CD14-positive monocyte (primary cell): Measurements from ENCODE around the gene KCNN3. TPM values are rescaled to one million over a fixed set of nuclear protein-coding genes. Genes with fewer than 3 reads are reported as not detected.
A peak's percentile ranks its signal among the peaks of the same experiment; 100 is the strongest.

Experiments
- DNase-seq, 3 donors: peaks; one replicate each; pipeline ENCODE4 v3.0.0-alpha.2; 2011 to 2022
- H2AFZ ChIP-seq: 2 replicates; pipeline ENCODE4 v1.6.0; 2012; ENCODE audit warnings: mild to moderate bottlenecking, low read depth, low read length, inconsistent platforms; ENCODE audit not compliant: insufficient read depth, poor library complexity, severe bottlenecking
- H3K27ac ChIP-seq, 2 donors: 1 replicate in 1 of 2; 2 replicates in 1 of 2; pipeline ENCODE4 v1.5.1; 2012 to 2013; ENCODE audit warnings: low read length in 2 of 2, control low read depth in 1 of 2, inconsistent platforms in 1 of 2, low read depth in 1 of 2, mild to moderate bottlenecking in 1 of 2
- H3K27me3 ChIP-seq, 2 donors: one replicate each; pipeline versions ENCODE4 v1.6.0 to v1.6.1; 2011 to 2013; ENCODE audit warnings: low read length in 2 of 2; ENCODE audit not compliant: control insufficient read depth in 2 of 2, insufficient read depth in 2 of 2
- H3K36me3 ChIP-seq, 2 donors: replicated peaks in 1 of 2; 1 replicate in 1 of 2; 2 replicates in 1 of 2; pipeline versions ENCODE4 v1.5.1 to v1.6.1; 2012 to 2013; ENCODE audit warnings: low read length in 2 of 2, control low read depth in 1 of 2, inconsistent platforms in 1 of 2, mild to moderate bottlenecking in 1 of 2; ENCODE audit not compliant: insufficient read depth in 2 of 2, control insufficient read depth in 1 of 2
- H3K4me1 ChIP-seq, 2 donors: 1 replicate in 1 of 2; 2 replicates in 1 of 2; pipeline versions ENCODE4 v1.5.1 to v1.6.1; 2012 to 2013; ENCODE audit warnings: low read length in 2 of 2, control low read depth in 1 of 2, inconsistent platforms in 1 of 2, mild to moderate bottlenecking in 1 of 2, moderate library complexity in 1 of 2; ENCODE audit not compliant: insufficient read depth in 2 of 2, control insufficient read depth in 1 of 2
- H3K4me2 ChIP-seq: replicated peaks from 2 replicates; pipeline ENCODE3; 2012; ENCODE audit warnings: low read length, moderate library complexity, mild to moderate bottlenecking; ENCODE audit not compliant: poor library complexity, severe bottlenecking; ENCODE audit errors: extremely low read depth
- H3K4me3 ChIP-seq, 3 experiments: fragments of 200-600 bp in 1 of 3; sonication (generic) in 1 of 3; replicated peaks in 1 of 3; 1 replicate in 2 of 3; 2 replicates in 1 of 3; pipeline ENCODE4 v1.5.1; 2011 to 2013; ENCODE audit warnings: low read length in 3 of 3, mild to moderate bottlenecking in 3 of 3, control low read depth in 2 of 3, low read depth in 2 of 3, inconsistent platforms in 1 of 3, moderate library complexity in 1 of 3
- H3K79me2 ChIP-seq: 2 replicates; pipeline ENCODE4 v1.6.0; 2012; ENCODE audit warnings: mild to moderate bottlenecking, control low read depth, inconsistent platforms, low read length, moderate library complexity; ENCODE audit not compliant: insufficient read depth
- H3K9ac ChIP-seq: 2 replicates; pipeline ENCODE4 v1.6.0; 2017; ENCODE audit warnings: low read length, mild to moderate bottlenecking; ENCODE audit not compliant: insufficient read depth, poor library complexity, severe bottlenecking
- H3K9me3 ChIP-seq, 2 donors: replicated peaks in 1 of 2; 1 replicate in 1 of 2; 2 replicates in 1 of 2; pipeline versions ENCODE4 v1.5.1 to v1.6.1; 2012 to 2013; ENCODE audit warnings: low read length in 2 of 2, control low read depth in 1 of 2; ENCODE audit not compliant: control insufficient read depth in 1 of 2, insufficient read depth in 1 of 2
- H4K20me1 ChIP-seq: 2 replicates; pipeline ENCODE4 v1.6.0; 2012; ENCODE audit warnings: mild to moderate bottlenecking, low read length, control low read depth, moderate library complexity; ENCODE audit not compliant: insufficient read depth
- H3K27ac Mint-ChIP-seq, 7 donors: one replicate each; pipeline ENCODE4 v1.8.0; 2020; ENCODE audit warnings: mild to moderate bottlenecking in 7 of 7, mixed read lengths in 7 of 7, moderate library complexity in 6 of 7, inconsistent platforms in 2 of 7
- H3K27me3 Mint-ChIP-seq, 3 donors: one replicate each; pipeline ENCODE4 v1.8.0; 2021 to 2022; ENCODE audit warnings: low read depth in 3 of 3, mild to moderate bottlenecking in 3 of 3, mixed read lengths in 3 of 3, moderate library complexity in 3 of 3, inconsistent platforms in 1 of 3
- H3K36me3 Mint-ChIP-seq, 2 donors: one replicate each; pipeline ENCODE4 v1.8.0; 2020; ENCODE audit warnings: mixed read lengths in 2 of 2, inconsistent platforms in 1 of 2, mild to moderate bottlenecking in 1 of 2
- H3K4me1 Mint-ChIP-seq: one replicate; pipeline ENCODE4 v1.8.0; 2020; ENCODE audit warnings: mild to moderate bottlenecking, mixed read lengths
- H3K4me3 Mint-ChIP-seq, 2 donors: one replicate each; pipeline ENCODE4 v1.8.0; 2020; ENCODE audit warnings: mild to moderate bottlenecking in 2 of 2, mixed read lengths in 2 of 2, moderate library complexity in 1 of 2
- H3K9me3 Mint-ChIP-seq, 7 donors: one replicate each; pipeline ENCODE4 v1.8.0; 2020 to 2022; ENCODE audit warnings: mixed read lengths in 7 of 7, mild to moderate bottlenecking in 6 of 7, moderate library complexity in 6 of 7, inconsistent platforms in 2 of 7
- CTCF ChIP-seq: fragments of 200-600 bp; IDR thresholded peaks from one replicate; pipeline ENCODE4 v1.8.0; 2022; ENCODE audit warnings: antibody characterized with exemption, mild to moderate bottlenecking
- WGBS: methylation state at CpG from one replicate; pipeline ENCODE4 v1.1.5; 2013; ENCODE audit warnings: missing lambda C conversion rate; ENCODE audit not compliant: insufficient coverage; 5-methylcytosine and 5-hydroxymethylcytosine counted together
- intact Hi-C, 2 donors: fragments of 100-400 bp; cut with micrococcal nuclease; formaldehyde crosslinking; loops; one replicate each; pipeline versions ENCODE4 v1.15.0 to v1.15.1; 2023
- polyA plus RNA-seq, 3 donors: library from polyadenylated mRNA; depleted of rRNA in 1 of 3; unstranded in 2 of 3; stranded (reverse) in 1 of 3; fragments of 300-500 nt in 2 of 3; fragments of >200 nt in 1 of 3; fragmentation: Illumina TruSeq in 2 of 3; gene quantifications; 1 replicate in 2 of 3; 2 replicates in 1 of 3; pipeline ENCODE4 v1.2.3, GENCODE V29; 2012 to 2021

Gene KCNN3
- polyA plus RNA-seq, 3 donors, result not detected

DNA sequence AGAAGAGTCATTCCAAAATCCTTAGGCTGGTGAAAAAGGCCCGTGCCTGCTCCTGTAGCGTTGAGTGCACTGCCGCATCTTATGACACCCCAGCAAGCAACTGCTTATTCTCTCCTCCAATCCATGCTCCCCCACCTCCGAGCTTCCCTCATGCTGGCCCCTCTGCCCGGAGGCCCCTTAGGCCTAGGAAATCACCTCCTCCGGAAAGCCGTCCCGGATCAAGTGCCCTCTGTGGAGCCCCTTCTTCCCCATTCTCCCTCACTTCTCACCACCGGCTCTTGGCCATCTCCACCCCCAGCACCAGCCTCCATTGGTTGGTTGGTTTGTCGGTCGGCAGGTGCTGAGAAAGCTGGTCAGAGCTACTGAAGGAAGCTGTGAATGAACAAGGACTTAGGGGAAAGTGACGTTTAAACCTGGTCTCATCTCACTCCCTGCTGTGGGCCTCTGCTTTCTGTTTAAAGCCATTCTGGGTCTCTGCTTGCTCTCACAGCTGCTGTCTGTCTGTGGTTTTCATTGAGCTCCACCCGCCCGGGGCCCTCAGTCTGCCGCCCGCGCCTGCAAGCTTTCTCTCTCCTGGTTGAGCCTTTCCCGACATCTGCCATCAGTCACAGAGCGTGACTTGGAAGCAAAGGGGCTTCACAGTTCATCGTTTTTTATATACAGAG lies 122.2 kb downstream of the KCNN3 start:
- Histone ChIP-seq H3K27ac (peak overlapping the region in 1 of 2 donors; percentile 69), H3K27me3 (no peaks in the 10 kb centered on the region), H3K79me2 (no peaks in the 10 kb centered on the region), H3K4me2 (peak overlapping the region; percentile 76), H3K36me3 (no peaks in the 10 kb centered on the region), H3K4me1 (peaks cover 40 to 54% of the 10 kb centered on the region in 2 donors), H4K20me1 (no peaks in the 10 kb centered on the region), H3K9ac (peak overlapping the region; percentile 44), H2AFZ (peak overlapping the region; percentile 86), H3K9me3 (no peaks in the 10 kb centered on the region), H3K4me3 (peak overlapping the region in 2 of 3 experiments; percentile 11 to 71)
- H3K27me3 Mint-ChIP-seq, result peaks cover 3 to 7% (median 7%) of the 10 kb centered on the region in 3 donors
- H3K36me3 Mint-ChIP-seq, result peaks cover 0 to 3% of the 10 kb centered on the region in 2 donors
- peaks cover 0 to 2% (median 0%) of the 10 kb centered on the region in 7 donors for H3K9me3 Mint-ChIP-seq
- WGBS, result 15% methylated on average over 8 of the region's 20 CpGs
- intact Hi-C loops, result no loop called here
- peak overlapping the region; percentile 43 to 85 (median 76) for H3K27ac Mint-ChIP-seq
- peak overlapping the region; percentile 74 to 90 for H3K4me3 Mint-ChIP-seq
- no peak for TF ChIP-seq CTCF
- peak; percentile 16 to 30 (median 19) for DNase-seq
- peaks cover 46% of the 10 kb centered on the region for H3K4me1 Mint-ChIP-seq

DNA sequence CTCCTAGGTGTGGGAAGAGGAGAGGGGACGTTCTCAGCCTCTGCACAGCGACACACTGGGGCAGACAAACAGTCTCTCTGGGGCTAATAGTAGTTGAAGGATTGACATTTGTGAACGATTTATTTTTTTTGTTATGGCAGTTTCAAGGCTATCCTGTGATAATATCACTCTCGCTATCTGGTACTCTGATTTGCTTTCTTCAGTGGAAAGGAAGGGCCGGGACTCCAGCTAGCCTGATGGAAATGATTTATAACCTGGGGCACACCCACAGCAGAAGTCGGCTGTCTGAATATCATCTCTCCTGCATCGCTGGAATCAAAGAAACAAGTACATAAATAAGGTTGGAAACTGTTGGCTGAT lies 122.7 kb downstream of the KCNN3 start:
- H4K20me1 ChIP-seq, result no peaks in the 10 kb centered on the region
- Mint-ChIP-seq H3K27me3 (peaks cover 3 to 8% (median 7%) of the 10 kb centered on the region in 3 donors), H3K4me3 (peak overlapping the region; percentile 74 to 90), H3K9me3 (peaks cover 0 to 2% (median 0%) of the 10 kb centered on the region in 7 donors), H3K4me1 (peaks cover 45% of the 10 kb centered on the region), H3K27ac (peak overlapping the region in 1 of 7 donors; percentile 55), H3K36me3 (peaks cover 0 to 3% of the 10 kb centered on the region in 2 donors)
- DNase-seq, result no peak
- no peaks in the 10 kb centered on the region for H3K79me2 ChIP-seq
- peaks cover 37 to 50% of the 10 kb centered on the region in 2 donors for H3K4me1 ChIP-seq
- H2AFZ ChIP-seq, result peak overlapping the region; percentile 86
- peak overlapping the region in 1 of 3 experiments; percentile 71 for H3K4me3 ChIP-seq
- intact Hi-C loops, result no loop called here
- no peaks in the 10 kb centered on the region for H3K9me3 ChIP-seq
- no peak overlapping the region for H3K9ac ChIP-seq
- TF ChIP-seq CTCF, result no peak
- peak overlapping the region in 1 of 2 donors; percentile 69 for H3K27ac ChIP-seq
- H3K27me3 ChIP-seq, result no peaks in the 10 kb centered on the region
- H3K4me2 ChIP-seq, result peak overlapping the region; percentile 76
- H3K36me3 ChIP-seq, result no peaks in the 10 kb centered on the region
- WGBS, result no CpG with 5 or more reads among the region's 7 CpGs
